Right renal pelvis (tissue), 4 donors: ENCODE results near the gene FGF14. TPM values are rescaled to one million over a fixed set of nuclear protein-coding genes. Genes with fewer than 3 reads are reported as not detected.
A peak's percentile ranks its signal among the peaks of the same experiment; 100 is the strongest.

Experiments used
- DNase-seq, 4 donors: peaks; one replicate each; pipeline ENCODE4 v3.0.0-alpha.2; 2013; ENCODE audit warnings: low read depth in 4 of 4, low spot score in 3 of 4, missing footprints in 1 of 4
- polyA plus RNA-seq, 4 donors: library from polyadenylated mRNA; unstranded; fragments of 120-200 nt; gene quantifications; one replicate each; pipeline ENCODE4 v1.2.1, GENCODE V29; 2013; ENCODE audit not compliant: insufficient read length in 4 of 4

Gene FGF14
- polyA plus RNA-seq, 4 donors: 0.47 to 1.3 (median 1.0) TPM

GRCh38 chr13:101946401-101946800 lies 455.4 kb downstream of the FGF14 start:
- DNase-seq: no peak

- DNase-seq: no peak
Observed at GRCh38 chr13:101945435-101945834, 456.4 kb downstream of the FGF14 start.

- no peak for DNase-seq
Observed at GRCh38 chr13:101944521-101944920, 457.3 kb downstream of the FGF14 start.

GRCh38 chr13:101942535-101943157 lies 459.2 kb downstream of the FGF14 start:
- no peak for DNase-seq

GRCh38 chr13:101942038-101942437 lies 459.8 kb downstream of the FGF14 start:
- DNase-seq: peak in 2 of 4 donors; percentile 32 to 33

GRCh38 chr13:101941095-101941783 lies 460.6 kb downstream of the FGF14 start:
- DNase-seq: no peak

- DNase-seq: no peak
Observed at GRCh38 chr13:101939370-101939769, 462.5 kb downstream of the FGF14 start.

GRCh38 chr13:101935828-101936227 lies 466.0 kb downstream of the FGF14 start:
- no peak for DNase-seq

GRCh38 chr13:101931186-101931585 lies 470.7 kb downstream of the FGF14 start:
- DNase-seq: no peak

GRCh38 chr13:101930331-101930730 lies 471.5 kb downstream of the FGF14 start:
- no peak for DNase-seq

- DNase-seq: no peak
Observed at GRCh38 chr13:101925731-101926130, 476.1 kb downstream of the FGF14 start.

- DNase-seq: peak in 1 of 4 donors; percentile 44
Observed at GRCh38 chr13:101919541-101920181, 482.2 kb downstream of the FGF14 start.

GRCh38 chr13:101917833-101918661 lies 483.8 kb downstream of the FGF14 start:
- no peak for DNase-seq

GRCh38 chr13:101917475-101917810 lies 484.4 kb downstream of the FGF14 start:
- no peak for DNase-seq

- DNase-seq: no peak
Observed at GRCh38 chr13:101916775-101917474, 484.9 kb downstream of the FGF14 start.

- no peak for DNase-seq
Observed at GRCh38 chr13:101916108-101916774, 485.6 kb downstream of the FGF14 start.

GRCh38 chr13:101915755-101916107 lies 486.1 kb downstream of the FGF14 start:
- DNase-seq: no peak

- no peak for DNase-seq
Observed at GRCh38 chr13:101915331-101915730, 486.5 kb downstream of the FGF14 start.

GRCh38 chr13:101911752-101912151 lies 490.1 kb downstream of the FGF14 start:
- no peak for DNase-seq

- DNase-seq: no peak
Observed at GRCh38 chr13:101903890-101904289, 498.0 kb downstream of the FGF14 start.
